NCI-H2107 (cell line): ENCODE data around the gene IL17A.
"Not testable (repeated sequence)": the region's sequence is repeated elsewhere in the genome, so short reads cannot be mapped to it uniquely, and the experiment has no call there.

Source experiments
- DNase-seq: peaks from one replicate; lab custom pipeline; 2025; lab: John Stamatoyannopoulos, UW

The IL17A gene

GRCh38 chr6:52164319-52165094 lies 21.7 kb upstream of the IL17A start:
- DNase-seq = no peak

- no peak for DNase-seq
These were observed 18.9 kb upstream of the IL17A start for GRCh38 chr6:52167267-52167666.

GRCh38 chr6:52168351-52168750 lies 17.8 kb upstream of the IL17A start:
- DNase-seq = not testable (repeated sequence)

- DNase-seq = no peak
These were observed 12.1 kb upstream of the IL17A start for GRCh38 chr6:52174118-52174517.

GRCh38 chr6:52176550-52176949 lies 9.6 kb upstream of the IL17A start:
- no peak for DNase-seq

GRCh38 chr6:52177961-52178360 lies 8.2 kb upstream of the IL17A start:
- DNase-seq = no peak

GRCh38 chr6:52180787-52181558 lies 5.2 kb upstream of the IL17A start:
- DNase-seq = no peak

GRCh38 chr6:52183131-52183713 lies 3.0 kb upstream of the IL17A start:
- DNase-seq = no peak

- DNase-seq = no peak
These were observed 305 bp downstream of the IL17A start for GRCh38 chr6:52186480-52186879.

GRCh38 chr6:52187098-52187497 lies 923 bp downstream of the IL17A start:
- no peak for DNase-seq

GRCh38 chr6:52189974-52190373 lies 3.8 kb downstream of the IL17A start:
- DNase-seq = no peak

GRCh38 chr6:52190409-52190808 lies 4.2 kb downstream of the IL17A start:
- DNase-seq = no peak

- DNase-seq = no peak
These were observed 5.6 kb downstream of the IL17A start for GRCh38 chr6:52191824-52192223.

GRCh38 chr6:52195886-52196285 lies 9.7 kb downstream of the IL17A start:
- DNase-seq = no peak

GRCh38 chr6:52200088-52200487 lies 13.9 kb downstream of the IL17A start:
- not testable (repeated sequence) for DNase-seq

- DNase-seq = no peak
These were observed 14.9 kb downstream of the IL17A start for GRCh38 chr6:52201046-52201445.

GRCh38 chr6:52201493-52201892 lies 15.3 kb downstream of the IL17A start:
- no peak for DNase-seq

GRCh38 chr6:52207066-52207465 lies 20.9 kb downstream of the IL17A start:
- DNase-seq = no peak

- no peak for DNase-seq
These were observed 22.4 kb downstream of the IL17A start for GRCh38 chr6:52208612-52209011.

- DNase-seq = no peak
These were observed 23.6 kb downstream of the IL17A start for GRCh38 chr6:52209770-52210169.

GRCh38 chr6:52210227-52210626 lies 24.1 kb downstream of the IL17A start:
- no peak for DNase-seq

GRCh38 chr6:52213127-52213526 lies 27.0 kb downstream of the IL17A start:
- no peak for DNase-seq

- no peak for DNase-seq
These were observed 29.6 kb downstream of the IL17A start for GRCh38 chr6:52215787-52216186.
